GM15510 (cell line): ENCODE data around the gene DSP.

ENCODE experiments used
- POLR2A ChIP-seq: IDR thresholded peaks from 3 replicates; pipeline ENCODE4 v1.6.1; 2011; ENCODE audit warnings: borderline replicate concordance; ENCODE audit not compliant: insufficient read length; ENCODE audit errors: extremely low read depth

The DSP gene

GRCh38 chr6:7591770-7592169, 50.3 kb downstream of the DSP start:
- no peak for TF ChIP-seq POLR2A

GRCh38 chr6:7593229-7593628, 51.8 kb downstream of the DSP start:
- no peak for TF ChIP-seq POLR2A

GRCh38 chr6:7594579-7595125, 53.2 kb downstream of the DSP start:
- no peak for TF ChIP-seq POLR2A

GRCh38 chr6:7604003-7604402, 62.5 kb downstream of the DSP start:
- TF ChIP-seq POLR2A, result no peak

GRCh38 chr6:7604506-7604905, 63.0 kb downstream of the DSP start:
- no peak for TF ChIP-seq POLR2A

- no peak for TF ChIP-seq POLR2A
These were observed 74.3 kb downstream of the DSP start for GRCh38 chr6:7615611-7616383.

GRCh38 chr6:7617801-7618764, 76.6 kb downstream of the DSP start:
- no peak for TF ChIP-seq POLR2A

GRCh38 chr6:7621761-7622160, 80.3 kb downstream of the DSP start:
- no peak for TF ChIP-seq POLR2A

GRCh38 chr6:7624796-7625710, 83.6 kb downstream of the DSP start:
- TF ChIP-seq POLR2A, result no peak

GRCh38 chr6:7628479-7628878, 87.0 kb downstream of the DSP start:
- no peak for TF ChIP-seq POLR2A

GRCh38 chr6:7628909-7629308, 87.4 kb downstream of the DSP start:
- TF ChIP-seq POLR2A, result no peak

GRCh38 chr6:7629321-7629720, 87.8 kb downstream of the DSP start:
- no peak for TF ChIP-seq POLR2A

- no peak for TF ChIP-seq POLR2A
These were observed 89.3 kb downstream of the DSP start for GRCh38 chr6:7630792-7631191.

GRCh38 chr6:7631466-7631865, 90.0 kb downstream of the DSP start:
- TF ChIP-seq POLR2A, result no peak
